Measurements from ENCODE around the gene SUCLG2. TPM values are rescaled to one million over a fixed set of nuclear protein-coding genes. Genes with fewer than 3 reads are reported as not detected.

The SUCLG2 gene
- total and polyA plus RNA-seq, 10 of the 15 experiments (the other 5 are each of a cell fraction or from before 2014, with no cell fraction given): 17.8 to 50.9 (median 37.2) TPM

DNA sequence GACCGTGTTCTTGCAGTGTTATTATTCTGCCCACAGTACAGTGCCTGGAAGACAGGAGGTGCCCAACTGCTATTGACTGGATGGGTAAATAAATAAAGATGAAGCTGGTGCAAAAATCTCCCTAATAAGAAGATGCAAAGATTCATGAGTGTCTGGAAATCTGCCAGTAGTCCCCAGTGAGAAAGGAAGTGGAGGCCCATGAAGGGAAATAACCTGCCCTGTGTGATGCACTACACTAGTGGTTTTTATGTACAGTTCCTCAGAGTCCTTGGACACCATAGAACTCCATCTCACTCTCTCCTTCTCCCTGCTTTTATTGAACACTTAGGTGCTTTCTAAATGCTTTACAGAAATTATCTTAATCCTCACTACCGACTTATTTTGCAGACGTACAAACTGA lies 8.3 kb upstream of the SUCLG2 start (continued):
- TF ChIP-seq, protein P1, sequence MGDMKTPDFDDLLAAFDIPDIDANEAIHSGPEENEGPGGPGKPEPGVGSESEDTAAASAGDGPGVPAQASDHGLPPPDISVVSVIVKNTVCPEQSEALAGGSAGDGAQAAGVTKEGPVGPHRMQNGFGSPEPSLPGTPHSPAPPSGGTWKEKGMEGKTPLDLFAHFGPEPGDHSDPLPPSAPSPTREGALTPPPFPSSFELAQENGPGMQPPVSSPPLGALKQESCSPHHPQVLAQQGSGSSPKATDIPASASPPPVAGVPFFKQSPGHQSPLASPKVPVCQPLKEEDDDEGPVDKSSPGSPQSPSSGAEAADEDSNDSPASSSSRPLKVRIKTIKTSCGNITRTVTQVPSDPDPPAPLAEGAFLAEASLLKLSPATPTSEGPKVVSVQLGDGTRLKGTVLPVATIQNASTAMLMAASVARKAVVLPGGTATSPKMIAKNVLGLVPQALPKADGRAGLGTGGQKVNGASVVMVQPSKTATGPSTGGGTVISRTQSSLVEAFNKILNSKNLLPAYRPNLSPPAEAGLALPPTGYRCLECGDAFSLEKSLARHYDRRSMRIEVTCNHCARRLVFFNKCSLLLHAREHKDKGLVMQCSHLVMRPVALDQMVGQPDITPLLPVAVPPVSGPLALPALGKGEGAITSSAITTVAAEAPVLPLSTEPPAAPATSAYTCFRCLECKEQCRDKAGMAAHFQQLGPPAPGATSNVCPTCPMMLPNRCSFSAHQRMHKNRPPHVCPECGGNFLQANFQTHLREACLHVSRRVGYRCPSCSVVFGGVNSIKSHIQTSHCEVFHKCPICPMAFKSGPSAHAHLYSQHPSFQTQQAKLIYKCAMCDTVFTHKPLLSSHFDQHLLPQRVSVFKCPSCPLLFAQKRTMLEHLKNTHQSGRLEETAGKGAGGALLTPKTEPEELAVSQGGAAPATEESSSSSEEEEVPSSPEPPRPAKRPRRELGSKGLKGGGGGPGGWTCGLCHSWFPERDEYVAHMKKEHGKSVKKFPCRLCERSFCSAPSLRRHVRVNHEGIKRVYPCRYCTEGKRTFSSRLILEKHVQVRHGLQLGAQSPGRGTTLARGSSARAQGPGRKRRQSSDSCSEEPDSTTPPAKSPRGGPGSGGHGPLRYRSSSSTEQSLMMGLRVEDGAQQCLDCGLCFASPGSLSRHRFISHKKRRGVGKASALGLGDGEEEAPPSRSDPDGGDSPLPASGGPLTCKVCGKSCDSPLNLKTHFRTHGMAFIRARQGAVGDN (IDR thresholded peaks at IDR 0.05): no peak
- TF ChIP-seq SPI1 (IDR thresholded peaks at IDR 0.05; ENCODE audit: borderline replicate concordance, insufficient read depth, low read depth, low read length): peak; percentile 20; the same call in 1 of the 2 replicates

DNA sequence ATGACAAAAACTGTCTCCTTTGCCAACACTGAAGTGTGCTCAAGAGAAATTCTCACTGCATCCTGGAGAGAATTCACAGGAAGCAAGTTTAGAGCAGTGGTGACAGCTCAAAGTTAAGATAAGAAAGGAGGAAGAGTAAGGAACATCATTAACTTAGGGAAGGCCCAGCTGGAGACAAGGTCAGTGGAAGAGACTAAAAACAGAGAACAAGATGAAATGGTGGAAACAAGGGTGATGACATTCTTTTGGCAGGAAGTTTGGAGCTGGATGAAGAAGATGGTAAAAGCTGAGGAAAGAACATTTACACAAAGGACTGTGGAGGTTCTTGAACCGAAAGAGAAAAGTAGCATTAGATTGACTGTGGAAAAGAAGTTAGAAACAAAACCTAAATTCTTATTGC lies 6.7 kb upstream of the SUCLG2 start:
- no peak for DNase-seq (ENCODE audit: low read depth, low spot score)
- RAD21 ChIA-PET (ENCODE audit: unreplicated experiment): no interaction called here

More for the DNA sequence above, 6.7 kb upstream of the SUCLG2 start:
- no peak overlapping the region for H3K4me2 ChIP-seq (ENCODE audit: control insufficient read depth, insufficient read depth)
- no TSS peak for BruUV-seq (replicated peaks)
- no peak for ATAC-seq
- ChIA-PET SMC1A (ENCODE audit: uncharacterized antibody, unreplicated experiment) (no interaction called here), POLR2A (no interaction called here), CTCF (interaction anchor here (0.9 to 1.1 kb wide), 2 partner anchors 77 to 129 kb away, joined by 3 read pairs; no protein-coding TSS in a partner anchor)
- 92% methylated on average over 1 of the region's 1 CpG for WGBS (ENCODE audit: insufficient coverage, insufficient replicate concordance, low lambda C conversion rate, missing lambda C conversion rate)
- peaks cover 0 to 2% of the 10 kb centered on the region in 2 experiments; a peak in 2 of 4 replicates for H3K27me3 ChIP-seq (replicated peaks in 1 of 2; ENCODE audit: control insufficient read depth in 2 of 2, insufficient read depth in 2 of 2, low read length in 1 of 2)
- H3K27ac ChIP-seq (ENCODE audit: control insufficient read depth, insufficient read depth): no peak overlapping the region
- no peaks in the 10 kb centered on the region for H3K36me3 ChIP-seq (ENCODE audit: control insufficient read depth in 2 of 2, insufficient read depth in 2 of 2, low read length in 1 of 2)
- in situ Hi-C loops (cut with MboI): no loop called here
- no peaks in the 10 kb centered on the region for H4K20me1 ChIP-seq (ENCODE audit: control insufficient read depth, insufficient read depth)
- no peaks in the 10 kb centered on the region; the same call in 1 of the 3 replicates for H3K9me3 ChIP-seq (replicated peaks; ENCODE audit: control insufficient read depth, insufficient read depth, low read length)
- H3K9ac ChIP-seq (ENCODE audit: control insufficient read depth, insufficient read depth, low read length): no peak overlapping the region
- H2AFZ ChIP-seq (ENCODE audit: control insufficient read depth, low read depth, low read length): no peak overlapping the region
- no peak overlapping the region for H3K4me3 ChIP-seq
- TF ChIP-seq MXI1 (IDR thresholded peaks at IDR 0.05; ENCODE audit: low read depth, low read length) (no peak), BHLHE40 (IDR thresholded peaks at IDR 0.05; ENCODE audit: borderline replicate concordance in 1 of 2, low read depth in 2 of 2, low read length in 1 of 2) (no peak), RB1 (IDR thresholded peaks at IDR 0.05; ENCODE audit: borderline replicate concordance) (no peak), PML (IDR thresholded peaks at IDR 0.05; ENCODE audit: low read length) (no peak), EZH2 (IDR thresholded peaks at IDR 0.05; ENCODE audit: borderline replicate concordance, control insufficient read depth, low read depth, low read length) (no peak), SMC3 (IDR thresholded peaks at IDR 0.05; ENCODE audit: borderline replicate concordance, low read length) (no peak)
- TF ChIP-seq, protein P2, sequence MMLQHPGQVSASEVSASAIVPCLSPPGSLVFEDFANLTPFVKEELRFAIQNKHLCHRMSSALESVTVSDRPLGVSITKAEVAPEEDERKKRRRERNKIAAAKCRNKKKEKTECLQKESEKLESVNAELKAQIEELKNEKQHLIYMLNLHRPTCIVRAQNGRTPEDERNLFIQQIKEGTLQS (IDR thresholded peaks at IDR 0.05; ENCODE audit: borderline replicate concordance, extremely low read depth, low read depth, low read length): no peak
- no peaks in the 10 kb centered on the region for H3K79me2 ChIP-seq (ENCODE audit: control insufficient read depth, insufficient read depth, low read length)
- no peak for FAIRE-seq
- intact Hi-C loops (cut with micrococcal nuclease; ENCODE audit: unreplicated experiment): no loop called here
- no peaks in the 10 kb centered on the region for H3K4me1 ChIP-seq (ENCODE audit: control insufficient read depth, insufficient read depth, low read length)
